Glomerular visceral epithelial cell (primary cell): ENCODE results near the gene IRGQ.

ENCODE experiments used
- DNase-seq: peaks from one replicate; pipeline ENCODE4 v3.0.0-alpha.2; 2016; ENCODE audit errors: extremely low spot score

IRGQ gene

GRCh38 chr19:43546581-43546980 is 49.4 kb downstream of the IRGQ start:
- no peak for DNase-seq

GRCh38 chr19:43545981-43546380 is 50.0 kb downstream of the IRGQ start:
- DNase-seq, result no peak

- no peak for DNase-seq
These were observed 50.7 kb downstream of the IRGQ start for GRCh38 chr19:43545276-43545675.

GRCh38 chr19:43544077-43544476 is 51.9 kb downstream of the IRGQ start:
- no peak for DNase-seq

- no peak for DNase-seq
These were observed 53.8 kb downstream of the IRGQ start for GRCh38 chr19:43541920-43542650.

GRCh38 chr19:43540381-43540780 is 55.6 kb downstream of the IRGQ start:
- no peak for DNase-seq

- no peak for DNase-seq
These were observed 57.0 kb downstream of the IRGQ start for GRCh38 chr19:43538922-43539321.

GRCh38 chr19:43534816-43535761 is 60.8 kb downstream of the IRGQ start:
- DNase-seq, result peak; percentile 26
